ENCODE measurements around the gene ZNF771.

GRCh38 chr16:30382111-30382881 is 25.1 kb upstream of the ZNF771 start, which contains the start of gene SEPTIN1:
- TF ChIP-seq ELK1 (IDR thresholded peaks at IDR 0.05; ENCODE audit: low read depth, low read length) (no peak), CTCF (IDR thresholded peaks at IDR 0.05) (no peak), RCOR1 (IDR thresholded peaks at IDR 0.05; ENCODE audit: low read depth, low read length) (no peak), SMC3 (IDR thresholded peaks at IDR 0.05) (no peak), POLR2A (IDR thresholded peaks at IDR 0.05; ENCODE audit: low read length) (peak; percentile 20; the same call in 1 of the 2 replicates), RFX5 (IDR thresholded peaks at IDR 0.05) (no peak), CEBPB (IDR thresholded peaks at IDR 0.05) (no peak), HDAC2 (IDR thresholded peaks at IDR 0.05) (no peak), RAD21 (conservative IDR thresholded peaks at IDR 0.05 in 1 of 2, IDR thresholded peaks at IDR 0.05 in 1 of 2) (no peak), MAFK (IDR thresholded peaks at IDR 0.05; ENCODE audit: partially characterized antibody) (no peak), HMGXB4 (CRISPR knock-in tag; IDR thresholded peaks at IDR 0.05; ENCODE audit: borderline replicate concordance) (no peak), MAX (IDR thresholded peaks at IDR 0.05) (no peak), SREBF2 (IDR thresholded peaks at IDR 0.05) (no peak)
